HepG2 (cell line): ENCODE measurements around the gene ADPRHL1. TPM values are rescaled to one million over a fixed set of nuclear protein-coding genes. Genes with fewer than 3 reads are reported as not detected.
A peak's percentile ranks its signal among the peaks of the same experiment; 100 is the strongest.

Experiments used
- AGO2 ChIP-seq: fragments of 200-400 bp; formaldehyde crosslinking; optimal IDR thresholded peaks from 2 replicates; pipeline ENCODE3; 2017; ENCODE audit warnings: mild to moderate bottlenecking, low read depth, low read length, moderate library complexity
- ARID2 ChIP-seq: sonication (generic); formaldehyde crosslinking; IDR thresholded peaks from 2 replicates; pipeline ENCODE4 v1.8.1; 2022; ENCODE audit warnings: mild to moderate bottlenecking, missing genetic modification reagents, borderline replicate concordance
- CENPX ChIP-seq: sonication (generic); formaldehyde crosslinking; IDR thresholded peaks from 2 replicates; pipeline ENCODE4 v1.9.0; 2021; ENCODE audit warnings: mild to moderate bottlenecking, missing genetic modification reagents, moderate library complexity
- FOXC1 ChIP-seq: sonication (generic); formaldehyde crosslinking; IDR thresholded peaks from 2 replicates; pipeline ENCODE4 v1.8.0; 2022; ENCODE audit warnings: mild to moderate bottlenecking, missing genetic modification reagents, borderline replicate concordance
- GATAD2A ChIP-seq: IDR thresholded peaks from 2 replicates; pipeline ENCODE4 v1.6.1; 2016
- MAFG ChIP-seq: sonication (generic); formaldehyde crosslinking; IDR thresholded peaks from 2 replicates; pipeline ENCODE4 v1.5.1; 2020; ENCODE audit warnings: mild to moderate bottlenecking, missing genetic modification reagents
- NAIF1 ChIP-seq: sonication (generic); formaldehyde crosslinking; IDR thresholded peaks from 2 replicates; pipeline ENCODE4 v1.5.0; 2020; ENCODE audit warnings: mild to moderate bottlenecking, missing genetic modification reagents, borderline replicate concordance
- NRL ChIP-seq: sonication (generic); formaldehyde crosslinking; IDR thresholded peaks from 2 replicates; pipeline ENCODE4 v1.5.0; 2020; ENCODE audit warnings: missing genetic modification reagents, mild to moderate bottlenecking, moderate library complexity, borderline replicate concordance
- RFXAP ChIP-seq: sonication (generic); formaldehyde crosslinking; IDR thresholded peaks from 2 replicates; pipeline ENCODE4 v1.4.0; 2020; ENCODE audit warnings: missing genetic modification reagents, borderline replicate concordance
- SALL2 ChIP-seq: sonication (generic); formaldehyde crosslinking; IDR thresholded peaks from 2 replicates; pipeline ENCODE4 v1.8.1; 2023; ENCODE audit warnings: mild to moderate bottlenecking, missing genetic modification reagents, inconsistent platforms
- TBX2 ChIP-seq: sonication (generic); formaldehyde crosslinking; IDR thresholded peaks from 2 replicates; pipeline ENCODE4 v1.5.0; 2020; ENCODE audit warnings: missing genetic modification reagents, mild to moderate bottlenecking, borderline replicate concordance
- YEATS4 ChIP-seq: sonication (generic); formaldehyde crosslinking; IDR thresholded peaks from 2 replicates; pipeline ENCODE4 v1.4.0; 2020; ENCODE audit warnings: missing genetic modification reagents, borderline replicate concordance
- ZBTB42 ChIP-seq: sonication (generic); formaldehyde crosslinking; IDR thresholded peaks from 2 replicates; pipeline ENCODE4 v1.5.0; 2020; ENCODE audit warnings: mild to moderate bottlenecking, missing genetic modification reagents
- ZMYM2 ChIP-seq: sonication (generic); formaldehyde crosslinking; IDR thresholded peaks from 2 replicates; pipeline ENCODE4 v1.8.0; 2022; ENCODE audit warnings: mild to moderate bottlenecking, missing genetic modification reagents
- ZNF10 ChIP-seq: sonication (generic); formaldehyde crosslinking; IDR thresholded peaks from 2 replicates; pipeline ENCODE4 v1.4.0; 2020; ENCODE audit warnings: mild to moderate bottlenecking, low read depth, missing genetic modification reagents, borderline replicate concordance
- ZNF263 ChIP-seq: sonication (generic); formaldehyde crosslinking; IDR thresholded peaks from 2 replicates; pipeline ENCODE4 v1.4.0; 2020; ENCODE audit warnings: missing genetic modification reagents
- ZNF367 ChIP-seq: sonication (generic); formaldehyde crosslinking; IDR thresholded peaks from 2 replicates; pipeline ENCODE4 v1.4.0; 2020; ENCODE audit warnings: missing genetic modification reagents, borderline replicate concordance
- polyA plus RNA-seq, 8 experiments: library from polyadenylated mRNA; depleted of rRNA in 3 of 8; stranded (reverse) in 7 of 8; unstranded in 1 of 8; fragments of >200 nt; fragmentation: Illumina TruSeq in 4 of 8; extraction: Trizol in 4 of 8; gene quantifications; 2 replicates each; pipeline versions ENCODE4 v1.2.1 to v1.2.3, GENCODE V29; 2011 to 2016; ENCODE audit warnings: low read depth in 4 of 8, missing spikeins in 1 of 8, mixed read lengths in 1 of 8; ENCODE audit not compliant: insufficient read depth in 1 of 8
- total RNA-seq, 5 experiments: library from RNA; depleted of rRNA; stranded (reverse); fragments of >200 nt; fragmentation: Illumina TruSeq; extraction: Trizol; gene quantifications; 2 replicates each; pipeline ENCODE4 v1.2.3, GENCODE V29; 2016; ENCODE audit warnings: low read depth in 1 of 5
- TF ChIP-seq, protein P1 (sequence below): sonication (generic); formaldehyde crosslinking; IDR thresholded peaks from 2 replicates; pipeline ENCODE4 v1.8.1; 2022; ENCODE audit warnings: mild to moderate bottlenecking, missing genetic modification reagents
- TF ChIP-seq, protein P2 (sequence below): sonication (generic); formaldehyde crosslinking; IDR thresholded peaks from 2 replicates; pipeline ENCODE4 v1.5.1; 2020; ENCODE audit warnings: mild to moderate bottlenecking, missing genetic modification reagents, moderate library complexity
- TF ChIP-seq, protein P3 (sequence below): sonication (generic); formaldehyde crosslinking; IDR thresholded peaks from 2 replicates; pipeline ENCODE4 v1.8.1; 2023; ENCODE audit warnings: mild to moderate bottlenecking, missing genetic modification reagents
- TF ChIP-seq, protein P4 (sequence below): IDR thresholded peaks from 2 replicates; pipeline ENCODE4 v1.4.0; 2020; ENCODE audit warnings: mild to moderate bottlenecking, missing genetic modification reagents

The ADPRHL1 gene
- total and polyA plus RNA-seq, 2 of the 13 experiments (the other 11 are each of a cell fraction or from before 2014, with no cell fraction given), result 0.34 to 0.40 TPM

DNA sequence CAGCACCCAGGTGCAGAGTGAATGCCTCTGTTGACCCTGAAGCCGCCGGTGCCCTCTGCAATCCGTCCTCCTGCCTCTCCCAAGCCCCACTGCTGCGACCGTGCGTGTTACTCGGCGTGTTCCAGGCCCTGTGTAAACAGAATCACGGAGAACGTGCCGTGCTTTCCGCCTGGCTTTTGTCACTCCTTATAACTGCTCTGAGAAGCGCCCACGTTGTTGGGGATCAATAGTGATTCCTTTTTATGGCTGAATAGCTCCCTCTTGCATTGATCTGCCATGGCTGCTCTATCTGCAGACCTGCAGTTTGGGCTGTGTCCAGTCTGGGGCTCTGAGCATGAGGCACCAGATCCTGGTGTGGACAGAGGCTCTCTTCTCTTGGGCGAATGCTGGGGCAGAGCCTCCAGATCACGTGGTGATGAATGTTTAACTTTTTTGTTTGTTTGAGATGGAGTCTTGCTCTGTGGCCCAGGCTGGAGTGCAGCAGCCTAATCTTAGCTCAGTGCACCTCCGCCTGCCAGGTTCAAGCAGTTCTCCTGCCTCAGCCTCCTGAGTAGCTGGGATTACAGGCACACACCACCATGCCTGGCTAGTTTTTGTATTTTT, 15.8 kb downstream of the ADPRHL1 start (continued):
- TF ChIP-seq, protein P1, sequence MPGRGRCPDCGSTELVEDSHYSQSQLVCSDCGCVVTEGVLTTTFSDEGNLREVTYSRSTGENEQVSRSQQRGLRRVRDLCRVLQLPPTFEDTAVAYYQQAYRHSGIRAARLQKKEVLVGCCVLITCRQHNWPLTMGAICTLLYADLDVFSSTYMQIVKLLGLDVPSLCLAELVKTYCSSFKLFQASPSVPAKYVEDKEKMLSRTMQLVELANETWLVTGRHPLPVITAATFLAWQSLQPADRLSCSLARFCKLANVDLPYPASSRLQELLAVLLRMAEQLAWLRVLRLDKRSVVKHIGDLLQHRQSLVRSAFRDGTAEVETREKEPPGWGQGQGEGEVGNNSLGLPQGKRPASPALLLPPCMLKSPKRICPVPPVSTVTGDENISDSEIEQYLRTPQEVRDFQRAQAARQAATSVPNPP (CRISPR knock-in tag), result 0 out of 2 replicates have a peak, but pooled peaks have one; percentile 58
- TF ChIP-seq ZNF263 (CRISPR knock-in tag) (no peak), ZNF367 (CRISPR knock-in tag) (no peak), ZBTB42 (CRISPR knock-in tag) (no peak), NAIF1 (CRISPR knock-in tag) (peak; percentile 61; the same call in 1 of the 2 replicates), SALL2 (CRISPR knock-in tag) (0 out of 2 replicates have a peak, but pooled peaks have one; percentile 60), ZNF10 (no peak), GATAD2A (peak; percentile 63), NRL (no peak), CENPX (CRISPR knock-in tag) (no peak), FOXC1 (CRISPR knock-in tag) (peak; percentile 88), ZMYM2 (CRISPR knock-in tag) (peak; percentile 97), ARID2 (0 out of 2 replicates have a peak, but pooled peaks have one; percentile 44), TBX2 (CRISPR knock-in tag) (peak; percentile 16; the same call in 1 of the 2 replicates), AGO2 (no peak), MAFG (CRISPR knock-in tag) (no peak), RFXAP (CRISPR knock-in tag) (0 out of 2 replicates have a peak, but pooled peaks have one; percentile 53), YEATS4 (CRISPR knock-in tag) (peak; percentile 76)
- TF ChIP-seq, protein P2, sequence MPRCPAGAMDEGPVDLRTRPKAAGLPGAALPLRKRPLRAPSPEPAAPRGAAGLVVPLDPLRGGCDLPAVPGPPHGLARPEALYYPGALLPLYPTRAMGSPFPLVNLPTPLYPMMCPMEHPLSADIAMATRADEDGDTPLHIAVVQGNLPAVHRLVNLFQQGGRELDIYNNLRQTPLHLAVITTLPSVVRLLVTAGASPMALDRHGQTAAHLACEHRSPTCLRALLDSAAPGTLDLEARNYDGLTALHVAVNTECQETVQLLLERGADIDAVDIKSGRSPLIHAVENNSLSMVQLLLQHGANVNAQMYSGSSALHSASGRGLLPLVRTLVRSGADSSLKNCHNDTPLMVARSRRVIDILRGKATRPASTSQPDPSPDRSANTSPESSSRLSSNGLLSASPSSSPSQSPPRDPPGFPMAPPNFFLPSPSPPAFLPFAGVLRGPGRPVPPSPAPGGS (CRISPR knock-in tag), result 0 out of 2 replicates have a peak, but pooled peaks have one; percentile 17
- TF ChIP-seq, protein P3, sequence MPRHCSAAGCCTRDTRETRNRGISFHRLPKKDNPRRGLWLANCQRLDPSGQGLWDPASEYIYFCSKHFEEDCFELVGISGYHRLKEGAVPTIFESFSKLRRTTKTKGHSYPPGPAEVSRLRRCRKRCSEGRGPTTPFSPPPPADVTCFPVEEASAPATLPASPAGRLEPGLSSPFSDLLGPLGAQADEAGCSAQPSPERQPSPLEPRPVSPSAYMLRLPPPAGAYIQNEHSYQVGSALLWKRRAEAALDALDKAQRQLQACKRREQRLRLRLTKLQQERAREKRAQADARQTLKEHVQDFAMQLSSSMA (CRISPR knock-in tag), result no peak
- TF ChIP-seq, protein P4, sequence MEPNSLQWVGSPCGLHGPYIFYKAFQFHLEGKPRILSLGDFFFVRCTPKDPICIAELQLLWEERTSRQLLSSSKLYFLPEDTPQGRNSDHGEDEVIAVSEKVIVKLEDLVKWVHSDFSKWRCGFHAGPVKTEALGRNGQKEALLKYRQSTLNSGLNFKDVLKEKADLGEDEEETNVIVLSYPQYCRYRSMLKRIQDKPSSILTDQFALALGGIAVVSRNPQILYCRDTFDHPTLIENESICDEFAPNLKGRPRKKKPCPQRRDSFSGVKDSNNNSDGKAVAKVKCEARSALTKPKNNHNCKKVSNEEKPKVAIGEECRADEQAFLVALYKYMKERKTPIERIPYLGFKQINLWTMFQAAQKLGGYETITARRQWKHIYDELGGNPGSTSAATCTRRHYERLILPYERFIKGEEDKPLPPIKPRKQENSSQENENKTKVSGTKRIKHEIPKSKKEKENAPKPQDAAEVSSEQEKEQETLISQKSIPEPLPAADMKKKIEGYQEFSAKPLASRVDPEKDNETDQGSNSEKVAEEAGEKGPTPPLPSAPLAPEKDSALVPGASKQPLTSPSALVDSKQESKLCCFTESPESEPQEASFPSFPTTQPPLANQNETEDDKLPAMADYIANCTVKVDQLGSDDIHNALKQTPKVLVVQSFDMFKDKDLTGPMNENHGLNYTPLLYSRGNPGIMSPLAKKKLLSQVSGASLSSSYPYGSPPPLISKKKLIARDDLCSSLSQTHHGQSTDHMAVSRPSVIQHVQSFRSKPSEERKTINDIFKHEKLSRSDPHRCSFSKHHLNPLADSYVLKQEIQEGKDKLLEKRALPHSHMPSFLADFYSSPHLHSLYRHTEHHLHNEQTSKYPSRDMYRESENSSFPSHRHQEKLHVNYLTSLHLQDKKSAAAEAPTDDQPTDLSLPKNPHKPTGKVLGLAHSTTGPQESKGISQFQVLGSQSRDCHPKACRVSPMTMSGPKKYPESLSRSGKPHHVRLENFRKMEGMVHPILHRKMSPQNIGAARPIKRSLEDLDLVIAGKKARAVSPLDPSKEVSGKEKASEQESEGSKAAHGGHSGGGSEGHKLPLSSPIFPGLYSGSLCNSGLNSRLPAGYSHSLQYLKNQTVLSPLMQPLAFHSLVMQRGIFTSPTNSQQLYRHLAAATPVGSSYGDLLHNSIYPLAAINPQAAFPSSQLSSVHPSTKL (CRISPR knock-in tag), result no peak
